Panc1 (cell line): ENCODE data around the gene KCND3. TPM values are rescaled to one million over a fixed set of nuclear protein-coding genes. Genes with fewer than 3 reads are reported as not detected.

ENCODE experiments used
- ATAC-seq: fragments of 200-7000 bp; cut with Tn5 transposase; 2 replicates; pipeline ENCODE4 v1.9.1; 2020; ENCODE audit warnings: mild to moderate bottlenecking, moderate library complexity
- BruUV-seq: library from RNA; stranded (reverse); fragments of 400-500 nt; replicated peaks from 2 replicates; lab custom pipeline; 2021; lab: Mats Ljungman, UMichigan
- CTCF ChIA-PET: fragments of 300-600 bp; sonication (Branson Sonifier 250); formaldehyde crosslinking; loops from one replicate; lab custom pipeline; 2022; ENCODE audit warnings: antibody characterized with exemption; lab: Charles Lee
- POLR2A ChIA-PET: fragments of 300-600 bp; sonication (Branson Sonifier 250); formaldehyde crosslinking; loops from one replicate; lab custom pipeline; 2022; ENCODE audit warnings: antibody characterized with exemption; lab: Charles Lee
- DNase-seq: peaks from one replicate; pipeline ENCODE4 v3.0.0-alpha.2; 2010; ENCODE audit warnings: low read depth, low spot score
- H3K27ac ChIP-seq: 2 replicates; pipeline ENCODE4 v1.5.1; 2011; ENCODE audit warnings: mild to moderate bottlenecking, low read length, inconsistent platforms
- H3K27me3 ChIP-seq: fragments of 200-500 bp; sonication (Bioruptor generic); 2 replicates; pipeline ENCODE4 v1.6.0; 2014; ENCODE audit warnings: low read length, inconsistent platforms; ENCODE audit not compliant: control insufficient read depth, insufficient read depth
- H3K36me3 ChIP-seq: fragments of 200-500 bp; sonication (Bioruptor generic); 2 replicates; pipeline ENCODE4 v1.5.1; 2014; ENCODE audit warnings: inconsistent platforms, mild to moderate bottlenecking, low read length, moderate library complexity; ENCODE audit not compliant: control insufficient read depth, insufficient read depth
- H3K4me1 ChIP-seq: 2 replicates; pipeline ENCODE4 v1.5.1; 2011; ENCODE audit warnings: inconsistent platforms, mild to moderate bottlenecking, low read length, moderate library complexity; ENCODE audit not compliant: control insufficient read depth, insufficient read depth
- H3K4me3 ChIP-seq, 2 experiments: 2 replicates each; pipeline ENCODE4 v1.5.1; 2011 to 2012; ENCODE audit warnings: low read depth in 2 of 2, low read length in 2 of 2, mild to moderate bottlenecking in 2 of 2, inconsistent platforms in 1 of 2, moderate library complexity in 1 of 2
- H3K9me3 ChIP-seq: fragments of 200-500 bp; sonication (Bioruptor generic); 2 replicates; pipeline ENCODE4 v1.5.1; 2014; ENCODE audit warnings: low read depth, mild to moderate bottlenecking, inconsistent platforms, low read length, moderate library complexity; ENCODE audit not compliant: control insufficient read depth, insufficient read depth
- CTCF ChIP-seq: fragments of 450-650 bp; IDR thresholded peaks from 2 replicates; pipeline ENCODE4 v1.5.1; 2017; ENCODE audit warnings: mild to moderate bottlenecking
- POLR2AphosphoS5 ChIP-seq: IDR thresholded peaks from 2 replicates; pipeline ENCODE4 v1.6.1; 2012; ENCODE audit warnings: mild to moderate bottlenecking, low read depth, low read length, moderate library complexity
- REST ChIP-seq, 2 experiments: IDR thresholded peaks; 2 replicates each; pipeline ENCODE4 v1.6.1; 2011 to 2012; ENCODE audit warnings: low read depth in 2 of 2, control low read depth in 1 of 2, low read length in 1 of 2, mild to moderate bottlenecking in 1 of 2, moderate library complexity in 1 of 2; ENCODE audit not compliant: insufficient read depth in 1 of 2
- SIN3A ChIP-seq: IDR thresholded peaks from 2 replicates; pipeline ENCODE4 v1.6.1; 2012; ENCODE audit warnings: low read depth, mild to moderate bottlenecking, low read length, moderate library complexity, borderline replicate concordance; ENCODE audit not compliant: insufficient read depth
- TCF7L2 ChIP-seq: IDR thresholded peaks from 2 replicates; pipeline ENCODE4 v1.6.1; 2011; ENCODE audit warnings: mild to moderate bottlenecking, low read depth, low read length, inconsistent platforms
- in situ Hi-C: cut with HindIII; loops from 2 replicates; pipeline ENCODE4 v1.10.0; 2016; ENCODE audit warnings: low sequenced_read_pairs, low pct_unique_long_range_greater_than_20kb
- intact Hi-C: fragments of 100-400 bp; cut with micrococcal nuclease; formaldehyde crosslinking; loops from one replicate; pipeline ENCODE4 v1.10.0; 2022; ENCODE audit not compliant: unreplicated experiment
- total RNA-seq: library from RNA; stranded (reverse); gene quantifications from one replicate; pipeline ENCODE4 v1.2.1, GENCODE V29; 2021; ENCODE audit not compliant: unreplicated experiment

Gene KCND3
- total RNA-seq, 1 experiment from 2014 or later: not detected

GRCh38 chr1:111977378-111977777, 12.1 kb downstream of the KCND3 start:
- Histone ChIP-seq H3K36me3 (no peaks in the 10 kb centered on the region), H3K9me3 (no peaks in the 10 kb centered on the region), H3K4me1 (no peaks in the 10 kb centered on the region), H3K27me3 (peaks cover 6% of the 10 kb centered on the region; the same call in 1 of the 2 replicates), H3K27ac (no peak overlapping the region), H3K4me3 (no peak overlapping the region)
- CTCF ChIA-PET: no interaction called here
- DNase-seq: no peak
- BruUV-seq: no TSS peak
- TF ChIP-seq SIN3A: no peak
- TF ChIP-seq POLR2AphosphoS5: no peak
- TF ChIP-seq REST (IDR thresholded peaks at IDR 0.05; ENCODE audit: insufficient read depth in 1 of 2, low read depth in 2 of 2, low read length in 1 of 2): no peak
- TF ChIP-seq CTCF: no peak
- no peak for TF ChIP-seq TCF7L2
- ATAC-seq: no peak
- in situ Hi-C loops: no loop called here
- POLR2A ChIA-PET: no interaction called here
- intact Hi-C loops: no loop called here

- ChIA-PET CTCF (no interaction called here), POLR2A (no interaction called here)
- in situ Hi-C loops: no loop called here
Measured at GRCh38 chr1:111976842-111977241, 12.6 kb downstream of the KCND3 start.

More at GRCh38 chr1:111976842-111977241, 12.6 kb downstream of the KCND3 start:
- Histone ChIP-seq H3K36me3 (no peaks in the 10 kb centered on the region), H3K9me3 (no peaks in the 10 kb centered on the region), H3K4me1 (no peaks in the 10 kb centered on the region), H3K27me3 (peaks cover 6% of the 10 kb centered on the region; the same call in 1 of the 2 replicates), H3K27ac (no peak overlapping the region), H3K4me3 (no peak overlapping the region)
- no peak for DNase-seq
- ATAC-seq: no peak
- intact Hi-C loops: no loop called here
- BruUV-seq: no TSS peak
- no peak for TF ChIP-seq POLR2AphosphoS5
- no peak for TF ChIP-seq REST (IDR thresholded peaks at IDR 0.05; ENCODE audit: insufficient read depth in 1 of 2, low read depth in 2 of 2, low read length in 1 of 2)
- TF ChIP-seq TCF7L2: no peak
- no peak for TF ChIP-seq CTCF
- no peak for TF ChIP-seq SIN3A
